ENCODE results near the gene PALD1. TPM values are rescaled to one million over a fixed set of nuclear protein-coding genes. Genes with fewer than 3 reads are reported as not detected.

The PALD1 gene
- total and polyA plus RNA-seq, 8 donors: 10.1 to 34.5 (median 24.1) TPM

DNA sequence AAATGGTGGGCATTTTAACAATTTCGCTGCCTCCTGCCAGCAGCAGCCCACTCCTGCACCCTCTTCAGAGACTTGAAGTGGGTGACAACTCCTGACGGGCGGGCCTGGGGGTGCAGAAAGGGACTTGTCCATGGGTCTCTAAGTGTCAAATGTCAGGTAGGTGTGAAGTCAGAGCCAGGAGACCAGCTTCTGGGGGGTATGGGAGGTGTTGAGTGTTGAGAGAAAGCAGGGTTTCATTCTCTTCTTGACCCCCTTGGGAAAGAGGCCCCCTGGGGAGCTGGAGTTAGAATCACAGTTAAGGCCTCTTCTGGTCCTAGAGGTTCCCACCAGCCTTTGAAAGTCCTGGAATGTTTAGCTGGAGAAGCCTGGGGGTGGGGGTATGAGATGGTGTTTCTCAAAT lies 11.6 kb upstream of the PALD1 start:
- intact Hi-C loops (cut with DNase I): loop anchor here in 1 of 2 donors (10.0 kb wide), 1 partner anchor 288 kb away; no protein-coding TSS in a partner anchor
- TF ChIP-seq, protein P1, sequence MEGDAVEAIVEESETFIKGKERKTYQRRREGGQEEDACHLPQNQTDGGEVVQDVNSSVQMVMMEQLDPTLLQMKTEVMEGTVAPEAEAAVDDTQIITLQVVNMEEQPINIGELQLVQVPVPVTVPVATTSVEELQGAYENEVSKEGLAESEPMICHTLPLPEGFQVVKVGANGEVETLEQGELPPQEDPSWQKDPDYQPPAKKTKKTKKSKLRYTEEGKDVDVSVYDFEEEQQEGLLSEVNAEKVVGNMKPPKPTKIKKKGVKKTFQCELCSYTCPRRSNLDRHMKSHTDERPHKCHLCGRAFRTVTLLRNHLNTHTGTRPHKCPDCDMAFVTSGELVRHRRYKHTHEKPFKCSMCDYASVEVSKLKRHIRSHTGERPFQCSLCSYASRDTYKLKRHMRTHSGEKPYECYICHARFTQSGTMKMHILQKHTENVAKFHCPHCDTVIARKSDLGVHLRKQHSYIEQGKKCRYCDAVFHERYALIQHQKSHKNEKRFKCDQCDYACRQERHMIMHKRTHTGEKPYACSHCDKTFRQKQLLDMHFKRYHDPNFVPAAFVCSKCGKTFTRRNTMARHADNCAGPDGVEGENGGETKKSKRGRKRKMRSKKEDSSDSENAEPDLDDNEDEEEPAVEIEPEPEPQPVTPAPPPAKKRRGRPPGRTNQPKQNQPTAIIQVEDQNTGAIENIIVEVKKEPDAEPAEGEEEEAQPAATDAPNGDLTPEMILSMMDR (IDR thresholded peaks at IDR 0.05): no peak
- Histone ChIP-seq H3K9me3 (no peaks in the 10 kb centered on the region), H3K4me1 (peaks cover 0 to 10% of the 10 kb centered on the region in 2 donors), H3K36me3 (no peaks in the 10 kb centered on the region), H3K4me3 (no peak overlapping the region), H3K27me3 (no peaks in the 10 kb centered on the region), H3K27ac (no peak overlapping the region)
- no peak for ATAC-seq
- DNase-seq: no peak

DNA sequence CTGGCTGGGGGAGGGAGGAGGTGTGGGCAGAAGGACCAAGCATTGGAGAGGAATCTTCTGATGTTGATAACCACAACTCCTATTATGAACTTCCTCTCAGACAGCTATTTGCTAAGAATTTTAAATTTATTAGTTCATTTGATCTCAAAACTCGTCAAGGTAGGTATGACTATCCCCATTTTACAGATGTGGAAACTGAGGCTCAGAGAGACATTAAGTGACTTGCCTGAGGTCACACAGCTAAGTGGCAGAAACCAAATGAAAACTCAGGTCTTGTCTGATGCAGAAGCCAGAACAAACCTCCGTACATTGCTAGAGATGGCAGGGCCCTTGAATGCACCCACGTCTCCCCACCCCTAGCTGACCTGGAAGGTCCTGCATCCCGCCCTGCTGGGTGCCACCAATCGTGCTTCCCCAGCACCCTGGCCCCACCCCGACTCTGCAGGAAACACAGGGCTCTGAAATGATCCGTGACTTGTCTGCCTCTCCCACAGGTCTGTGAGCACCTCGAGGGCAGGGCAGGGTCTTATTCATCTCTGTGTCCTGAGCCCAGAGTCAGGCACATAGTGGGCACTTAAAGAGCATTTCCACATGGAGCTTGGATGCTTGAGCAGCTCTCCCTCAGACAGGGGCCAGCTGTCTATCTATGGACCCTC lies 5.6 kb upstream of the PALD1 start:
- peaks cover 0 to 4% of the 10 kb centered on the region in 2 donors for H3K4me1 ChIP-seq
- no peak overlapping the region for H3K27ac ChIP-seq
- TF ChIP-seq, protein P1 (IDR thresholded peaks at IDR 0.05): no peak
- intact Hi-C loops (cut with DNase I): no loop called here
- no peak for DNase-seq
- no peak overlapping the region for H3K4me3 ChIP-seq
- ATAC-seq: no peak
- H3K27me3 ChIP-seq: peaks cover 0 to 10% of the 10 kb centered on the region in 2 donors
- no peaks in the 10 kb centered on the region for H3K9me3 ChIP-seq
- no peaks in the 10 kb centered on the region for H3K36me3 ChIP-seq

DNA sequence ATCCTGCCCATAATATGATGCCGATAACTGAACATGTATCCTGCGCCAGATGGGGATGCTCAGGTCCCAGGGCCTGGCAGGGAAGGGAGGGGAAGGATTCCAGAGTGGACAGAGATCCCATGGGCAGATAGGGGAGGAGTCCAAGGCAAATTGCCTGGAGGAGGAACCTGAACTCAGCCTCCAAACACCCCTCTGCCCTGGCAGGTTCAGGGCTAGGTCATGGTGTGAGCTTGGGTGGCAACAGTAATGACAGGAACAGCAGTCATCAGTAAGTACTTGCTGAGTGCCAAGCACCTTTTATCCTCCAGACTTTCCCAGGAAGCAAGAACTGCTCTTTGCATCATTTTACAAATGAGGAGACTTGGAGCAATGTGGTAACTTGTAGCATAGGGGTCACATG lies 3.8 kb upstream of the PALD1 start:
- TF ChIP-seq, protein P1 (IDR thresholded peaks at IDR 0.05): no peak
- H3K27ac ChIP-seq: no peak overlapping the region
- peaks cover 3 to 29% of the 10 kb centered on the region in 2 donors for H3K27me3 ChIP-seq
- H3K4me3 ChIP-seq: no peak overlapping the region
- no peaks in the 10 kb centered on the region for H3K9me3 ChIP-seq
- DNase-seq (no peak), ATAC-seq (no peak)
- peaks cover 0 to 21% of the 10 kb centered on the region in 2 donors for H3K4me1 ChIP-seq
- intact Hi-C loops (cut with DNase I): no loop called here
- H3K36me3 ChIP-seq: no peaks in the 10 kb centered on the region

DNA sequence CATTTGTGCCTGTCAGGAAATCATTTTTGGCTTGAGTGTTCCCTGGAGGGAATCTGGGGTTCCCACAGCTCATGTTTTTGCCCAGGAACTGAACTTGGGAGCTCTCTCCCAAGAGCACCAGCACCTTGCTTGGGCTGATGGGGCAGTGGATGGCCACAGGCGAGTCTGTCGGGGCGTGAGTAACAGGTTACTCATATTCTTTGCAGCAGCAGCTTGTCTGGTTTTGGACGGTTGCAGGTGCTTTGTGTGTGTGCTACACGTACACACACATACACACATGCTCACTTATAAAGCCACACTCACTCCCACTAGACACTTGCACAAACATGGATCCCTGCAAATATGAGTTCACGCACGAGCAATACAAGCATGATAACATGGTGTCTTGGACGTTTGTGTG lies 2.9 kb upstream of the PALD1 start:
- H3K4me3 ChIP-seq: no peak overlapping the region
- intact Hi-C loops (cut with DNase I): no loop called here
- no peaks in the 10 kb centered on the region for H3K9me3 ChIP-seq
- TF ChIP-seq, protein P1 (IDR thresholded peaks at IDR 0.05): no peak
- DNase-seq (no peak), ATAC-seq (no peak)
- no peaks in the 10 kb centered on the region for H3K36me3 ChIP-seq
- H3K27ac ChIP-seq: no peak overlapping the region
- H3K4me1 ChIP-seq: peaks cover 0 to 30% of the 10 kb centered on the region in 2 donors
- H3K27me3 ChIP-seq: peaks cover 3 to 36% of the 10 kb centered on the region in 2 donors

DNA sequence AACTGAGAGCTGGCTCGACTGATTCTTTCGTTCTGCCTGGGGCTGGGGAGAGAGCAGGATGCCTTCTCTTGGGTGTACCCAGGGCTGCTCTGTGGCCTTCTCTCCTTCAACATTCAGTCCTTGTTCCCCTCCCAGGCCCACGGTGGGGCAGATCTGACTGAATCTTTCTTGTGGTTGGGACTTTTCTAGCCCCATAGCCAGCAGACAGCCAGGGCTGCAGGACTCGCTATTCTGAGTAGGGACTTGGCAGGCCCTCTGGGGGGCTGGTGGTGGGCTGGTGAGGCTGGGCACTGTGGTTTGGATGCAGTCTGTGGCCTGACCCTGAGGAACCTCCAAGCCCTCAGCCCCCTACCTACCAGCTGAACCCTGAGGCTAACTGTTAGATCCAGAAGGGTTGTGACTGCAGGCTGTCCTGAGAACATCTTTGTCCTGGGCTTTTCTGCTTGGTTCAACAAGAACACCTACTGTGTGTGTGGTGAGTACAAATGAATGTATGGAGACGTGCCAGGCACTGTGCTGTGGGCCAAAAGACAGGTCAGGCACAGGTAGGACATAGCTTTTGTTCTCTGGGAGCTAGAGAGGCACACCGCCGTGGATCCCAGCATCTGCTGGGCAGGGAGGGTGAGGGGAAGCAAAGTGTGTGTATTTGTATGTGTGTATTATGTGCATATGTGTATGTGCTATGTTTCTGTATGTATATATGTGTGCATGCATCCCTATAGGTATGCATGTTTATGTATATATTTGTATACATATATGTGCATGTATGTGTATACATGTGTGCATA lies 2.1 kb upstream of the PALD1 start:
- Histone ChIP-seq H3K4me3 (no peak overlapping the region), H3K27me3 (peaks cover 3 to 36% of the 10 kb centered on the region in 2 donors), H3K27ac (no peak overlapping the region), H3K9me3 (no peaks in the 10 kb centered on the region), H3K4me1 (peaks cover 0 to 37% of the 10 kb centered on the region in 2 donors), H3K36me3 (no peaks in the 10 kb centered on the region)
- ATAC-seq (no peak), DNase-seq (no peak)
- TF ChIP-seq, protein P1 (IDR thresholded peaks at IDR 0.05): no peak
- intact Hi-C loops (cut with DNase I): no loop called here

Measured in left lung (tissue), 10 donors.